WTC11 (cell line): Measurements from ENCODE around the gene FBXO2. TPM values are rescaled to one million over a fixed set of nuclear protein-coding genes. Genes with fewer than 3 reads are reported as not detected.

Experiments used
- ATAC-seq: fragments of 200-7000 bp; cut with Tn5 transposase; 2 replicates; pipeline ENCODE4 v1.10.0; 2021; ENCODE audit warnings: mild to moderate bottlenecking, moderate library complexity
- CTCF ChIA-PET: fragments of 300-600 bp; sonication (Branson Sonifier 250); formaldehyde crosslinking; loops from one replicate; lab custom pipeline; 2021; ENCODE audit warnings: antibody characterized with exemption; lab: Charles Lee
- POLR2A ChIA-PET: fragments of 350-600 bp; sonication (Branson Sonifier 250); formaldehyde crosslinking; loops from one replicate; lab custom pipeline; 2021; ENCODE audit warnings: antibody characterized with exemption; lab: Charles Lee
- DNase-seq: peaks from one replicate; pipeline ENCODE4 v3.0.0; 2021; ENCODE audit warnings: low spot score
- H3K27ac Mint-ChIP-seq: 2 replicates; pipeline ENCODE4 v1.8.0; 2021; ENCODE audit warnings: mixed read lengths
- H3K27me3 Mint-ChIP-seq: 2 replicates; pipeline ENCODE4 v1.8.0; 2021; ENCODE audit warnings: low read depth, mild to moderate bottlenecking, moderate library complexity, mixed read lengths
- H3K36me3 Mint-ChIP-seq: 2 replicates; pipeline ENCODE4 v1.8.0; 2021; ENCODE audit warnings: mixed read lengths
- H3K4me1 Mint-ChIP-seq: 2 replicates; pipeline ENCODE4 v1.8.0; 2022; ENCODE audit warnings: mixed read lengths
- H3K4me3 Mint-ChIP-seq: 2 replicates; pipeline ENCODE4 v1.8.0; 2021; ENCODE audit warnings: mild to moderate bottlenecking, moderate library complexity, mixed read lengths
- H3K9me3 Mint-ChIP-seq: 2 replicates; pipeline ENCODE4 v1.8.0; 2021; ENCODE audit warnings: mixed read lengths
- ATF2 ChIP-seq: sonication (generic); formaldehyde crosslinking; IDR thresholded peaks from 2 replicates; pipeline ENCODE4 v1.8.1; 2022; ENCODE audit warnings: low read depth, missing genetic modification reagents, borderline replicate concordance
- CTCF ChIP-seq: fragments of 200-600 bp; IDR thresholded peaks from 2 replicates; pipeline ENCODE4 v1.8.0; 2022; ENCODE audit warnings: antibody characterized with exemption
- E2F1 ChIP-seq: sonication (generic); formaldehyde crosslinking; IDR thresholded peaks from 2 replicates; pipeline ENCODE4 v1.8.0; 2022; ENCODE audit warnings: mild to moderate bottlenecking, missing genetic modification reagents
- ESRRA ChIP-seq: sonication (generic); formaldehyde crosslinking; IDR thresholded peaks from 2 replicates; pipeline ENCODE4 v1.8.1; 2022; ENCODE audit warnings: mild to moderate bottlenecking, missing genetic modification reagents, borderline replicate concordance
- FOXK1 ChIP-seq: sonication (generic); formaldehyde crosslinking; IDR thresholded peaks from 2 replicates; pipeline ENCODE4 v1.8.0; 2022; ENCODE audit warnings: mild to moderate bottlenecking, moderate library complexity, missing genetic modification reagents
- GRHL2 ChIP-seq: fragments of 250-450 bp; sonication (Bioruptor Pico); IDR thresholded peaks from 2 replicates; pipeline ENCODE4 v1.8.0; 2022; ENCODE audit warnings: mild to moderate bottlenecking, moderate library complexity; ENCODE audit not compliant: insufficient replicate concordance, severe bottlenecking
- IRF1 ChIP-seq: sonication (generic); formaldehyde crosslinking; IDR thresholded peaks from 2 replicates; pipeline ENCODE4 v1.8.0; 2023; ENCODE audit warnings: missing genetic modification reagents
- KAT7 ChIP-seq: sonication (generic); formaldehyde crosslinking; IDR thresholded peaks from 2 replicates; pipeline ENCODE4 v1.8.1; 2023; ENCODE audit warnings: missing genetic modification reagents, mild to moderate bottlenecking, borderline replicate concordance
- NR1H2 ChIP-seq: sonication (generic); formaldehyde crosslinking; IDR thresholded peaks from 2 replicates; pipeline ENCODE4 v1.9.0; 2021; ENCODE audit warnings: mild to moderate bottlenecking, moderate library complexity, missing genetic modification reagents
- NR3C1 ChIP-seq: sonication (generic); formaldehyde crosslinking; conservative IDR thresholded peaks from 2 replicates; pipeline ENCODE4 v1.8.1; 2023; ENCODE audit warnings: low read depth, mild to moderate bottlenecking, missing genetic modification reagents
- PRDM15 ChIP-seq: sonication (generic); formaldehyde crosslinking; IDR thresholded peaks from 2 replicates; pipeline ENCODE4 v1.8.0; 2022; ENCODE audit warnings: missing genetic modification reagents
- RELA ChIP-seq: sonication (generic); formaldehyde crosslinking; IDR thresholded peaks from 2 replicates; pipeline ENCODE4 v1.8.1; 2022; ENCODE audit warnings: missing genetic modification reagents, mild to moderate bottlenecking, borderline replicate concordance
- SMAD4 ChIP-seq: sonication (generic); formaldehyde crosslinking; IDR thresholded peaks from 2 replicates; pipeline ENCODE4 v1.8.0; 2022; ENCODE audit warnings: mild to moderate bottlenecking, missing genetic modification reagents
- TCF7 ChIP-seq: sonication (generic); formaldehyde crosslinking; IDR thresholded peaks from 2 replicates; pipeline ENCODE4 v1.8.0; 2022; ENCODE audit warnings: mild to moderate bottlenecking, low read depth, missing genetic modification reagents, moderate library complexity
- TP53 ChIP-seq: sonication (generic); formaldehyde crosslinking; IDR thresholded peaks from 2 replicates; pipeline ENCODE4 v1.8.1; 2023; ENCODE audit warnings: mild to moderate bottlenecking, missing genetic modification reagents
- ZBTB21 ChIP-seq: sonication (generic); formaldehyde crosslinking; IDR thresholded peaks from 2 replicates; pipeline ENCODE4 v1.8.1; 2023; ENCODE audit warnings: mild to moderate bottlenecking, missing genetic modification reagents, borderline replicate concordance
- ZMAT4 ChIP-seq: fragments of 250-450 bp; sonication (Bioruptor Pico); IDR thresholded peaks from 2 replicates; pipeline ENCODE4 v1.9.0; 2021; ENCODE audit warnings: mild to moderate bottlenecking
- ZNF138 ChIP-seq: sonication (generic); formaldehyde crosslinking; conservative IDR thresholded peaks from 2 replicates; pipeline ENCODE4 v1.8.1; 2022; ENCODE audit warnings: mild to moderate bottlenecking, moderate library complexity, missing genetic modification reagents
- ZNF317 ChIP-seq: sonication (generic); formaldehyde crosslinking; IDR thresholded peaks from 2 replicates; pipeline ENCODE4 v1.8.1; 2023; ENCODE audit warnings: low read depth, mild to moderate bottlenecking, moderate library complexity, missing genetic modification reagents, borderline replicate concordance
- total RNA-seq: library from RNA; stranded (reverse); gene quantifications from 3 replicates; pipeline ENCODE4 v1.2.3, GENCODE V29; 2021

FBXO2 gene
- total RNA-seq, 1 experiment from 2014 or later = 58.2 TPM

- ATAC-seq = peak; percentile 71
- TF ChIP-seq GRHL2 = no peak
- no peak for TF ChIP-seq ZMAT4 (CRISPR knock-in tag)
- no peak for TF ChIP-seq KAT7 (CRISPR knock-in tag)
- TF ChIP-seq RELA (CRISPR knock-in tag) = no peak
- TF ChIP-seq ZNF138 (CRISPR knock-in tag) = no peak
- Mint-ChIP-seq H3K27me3 (peaks cover 22% of the 10 kb centered on the region), H3K4me3 (peak overlapping the region; percentile 39), H3K4me1 (peaks cover 30% of the 10 kb centered on the region), H3K36me3 (no peaks in the 10 kb centered on the region), H3K27ac (no peak overlapping the region), H3K9me3 (no peaks in the 10 kb centered on the region)
- POLR2A ChIA-PET = no interaction called here
- CTCF ChIA-PET = interaction anchor here (0.6 to 3.0 kb wide), 10 partner anchors 13 to 357 kb away, joined by 3 to 21 read pairs (median 5); partner anchors contain the start of genes DISP3 and FBXO6
- peak; percentile 75 for DNase-seq
Measured at GRCh38 chr1:11648732-11649158, 5.5 kb downstream of the FBXO2 start.

GRCh38 chr1:11648039-11648438, 6.2 kb downstream of the FBXO2 start:
- CTCF ChIA-PET = interaction anchor here (0.6 to 3.0 kb wide), 6 partner anchors 12 to 348 kb away, joined by 4 to 21 read pairs (median 6); partner anchors contain the start of genes DISP3 and FBXO6
- no peak for ATAC-seq

GRCh38 chr1:11647333-11647732, 6.9 kb downstream of the FBXO2 start:
- H3K27ac Mint-ChIP-seq = no peak overlapping the region
- no peaks in the 10 kb centered on the region for H3K9me3 Mint-ChIP-seq
- no peak for DNase-seq
- no peak overlapping the region for H3K4me3 Mint-ChIP-seq
- H3K27me3 Mint-ChIP-seq = peaks cover 21% of the 10 kb centered on the region
- H3K4me1 Mint-ChIP-seq = peaks cover 22% of the 10 kb centered on the region
- ChIA-PET POLR2A (no interaction called here), CTCF (interaction anchor here (0.6 to 2.0 kb wide), 2 partner anchors 11 to 347 kb away, joined by 4 to 6 read pairs; no protein-coding TSS in a partner anchor)
- ATAC-seq = no peak
- H3K36me3 Mint-ChIP-seq = no peaks in the 10 kb centered on the region
- TF ChIP-seq ZBTB21 (CRISPR knock-in tag) (no peak), NR3C1 (CRISPR knock-in tag) (no peak), ZNF317 (CRISPR knock-in tag) (no peak), E2F1 (no peak), RELA (CRISPR knock-in tag) (no peak), CTCF (no peak), SMAD4 (CRISPR knock-in tag) (no peak), ATF2 (CRISPR knock-in tag) (no peak), ESRRA (CRISPR knock-in tag) (no peak), TP53 (CRISPR knock-in tag) (no peak), ZNF138 (CRISPR knock-in tag) (no peak), FOXK1 (CRISPR knock-in tag) (no peak), IRF1 (CRISPR knock-in tag) (no peak), PRDM15 (no peak), NR1H2 (no peak)

More at GRCh38 chr1:11648039-11648438, 6.2 kb downstream of the FBXO2 start:
- no peaks in the 10 kb centered on the region for H3K36me3 Mint-ChIP-seq
- POLR2A ChIA-PET = no interaction called here
- H3K9me3 Mint-ChIP-seq = no peaks in the 10 kb centered on the region
- H3K27me3 Mint-ChIP-seq = peaks cover 22% of the 10 kb centered on the region
- peaks cover 27% of the 10 kb centered on the region for H3K4me1 Mint-ChIP-seq
- TF ChIP-seq TCF7 (CRISPR knock-in tag) = no peak
- no peak overlapping the region for H3K27ac Mint-ChIP-seq
- no peak for DNase-seq
- no peak overlapping the region for H3K4me3 Mint-ChIP-seq
